Central memory CD8-positive, alpha-beta T cell (primary cell): Measurements from ENCODE around the gene C17orf114.

Source experiments
- ATAC-seq: fragments of 150-1000 bp; cut with Tn5 transposase; replicated peaks from 2 replicates; pipeline ENCODE4 v1.10.0; 2022; ENCODE audit warnings: mild to moderate bottlenecking, moderate FRiP score, moderate number of reproducible peaks; ENCODE audit not compliant: poor library complexity, severe bottlenecking; ENCODE audit errors: extremely low read depth
- DNase-seq, 2 donors: peaks; one replicate each; pipeline ENCODE4 v3.0.0; 2021; ENCODE audit warnings: low spot score in 2 of 2
- H3K27ac Mint-ChIP-seq: one replicate; pipeline ENCODE4 v1.8.0; 2022; ENCODE audit warnings: low read depth, mild to moderate bottlenecking, moderate library complexity, mixed read lengths
- H3K27me3 Mint-ChIP-seq: one replicate; pipeline ENCODE4 v1.8.0; 2022; ENCODE audit warnings: mixed read lengths
- H3K36me3 Mint-ChIP-seq: one replicate; pipeline ENCODE4 v1.8.0; 2022; ENCODE audit warnings: mild to moderate bottlenecking, moderate library complexity, mixed read lengths; ENCODE audit not compliant: insufficient read depth
- H3K4me1 Mint-ChIP-seq: one replicate; pipeline ENCODE4 v1.8.0; 2022; ENCODE audit warnings: mixed read lengths
- H3K4me3 Mint-ChIP-seq: one replicate; pipeline ENCODE4 v1.8.0; 2022; ENCODE audit warnings: mild to moderate bottlenecking, moderate library complexity, mixed read lengths
- H3K9me3 Mint-ChIP-seq: one replicate; pipeline ENCODE4 v1.8.0; 2022; ENCODE audit warnings: mixed read lengths

C17orf114 gene

DNA sequence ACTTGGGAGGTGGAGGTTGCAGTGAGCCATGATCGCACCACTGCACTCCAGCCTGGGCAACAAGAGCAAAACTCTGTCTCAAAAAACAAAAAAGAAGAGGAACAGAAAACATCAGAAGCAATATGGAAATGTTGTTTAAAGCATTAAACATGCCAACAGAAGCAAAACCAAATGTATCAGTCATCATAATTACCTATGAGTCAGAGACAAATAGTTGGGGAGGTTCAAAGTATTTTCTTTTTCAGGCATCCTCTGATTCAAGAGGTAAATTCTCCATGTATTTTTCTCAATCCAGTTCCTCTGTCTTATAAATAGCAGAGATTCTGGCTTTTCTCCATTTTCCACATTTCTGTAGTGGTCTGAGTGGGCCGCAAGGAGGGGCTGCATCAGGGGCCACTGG, 32.5 kb downstream of the C17orf114 start:
- H3K27ac Mint-ChIP-seq, result no peak overlapping the region
- H3K4me3 Mint-ChIP-seq, result no peak overlapping the region
- no peaks in the 10 kb centered on the region for H3K9me3 Mint-ChIP-seq
- H3K4me1 Mint-ChIP-seq, result peaks cover 7% of the 10 kb centered on the region
- no peaks in the 10 kb centered on the region for H3K36me3 Mint-ChIP-seq
- peaks cover 14% of the 10 kb centered on the region for H3K27me3 Mint-ChIP-seq
- DNase-seq (no peak), ATAC-seq (no peak)

DNA sequence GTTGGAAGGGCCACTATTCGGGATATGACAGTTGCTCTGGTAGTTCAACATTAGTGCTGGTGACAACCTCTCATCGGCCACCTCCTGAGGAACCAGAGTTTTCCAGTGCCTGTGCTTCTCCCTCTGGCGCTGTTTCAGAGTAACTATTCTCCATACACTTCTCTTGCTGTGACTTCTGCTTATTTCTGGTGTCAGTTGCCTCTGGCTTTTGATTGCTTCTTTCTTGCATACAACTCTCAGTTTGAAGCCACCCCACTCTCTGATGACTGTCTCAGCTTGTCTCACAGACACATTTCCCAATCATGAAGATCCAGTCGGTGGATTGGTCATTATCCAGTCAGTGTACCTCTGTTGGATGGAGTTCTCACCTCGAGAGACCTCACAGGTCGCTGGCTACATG, 33.8 kb downstream of the C17orf114 start:
- peaks cover 7% of the 10 kb centered on the region for H3K4me1 Mint-ChIP-seq
- H3K27ac Mint-ChIP-seq, result no peak overlapping the region
- ATAC-seq (no peak), DNase-seq (no peak)
- H3K9me3 Mint-ChIP-seq, result no peaks in the 10 kb centered on the region
- peaks cover 14% of the 10 kb centered on the region for H3K27me3 Mint-ChIP-seq
- no peaks in the 10 kb centered on the region for H3K36me3 Mint-ChIP-seq
- H3K4me3 Mint-ChIP-seq, result no peak overlapping the region

DNA sequence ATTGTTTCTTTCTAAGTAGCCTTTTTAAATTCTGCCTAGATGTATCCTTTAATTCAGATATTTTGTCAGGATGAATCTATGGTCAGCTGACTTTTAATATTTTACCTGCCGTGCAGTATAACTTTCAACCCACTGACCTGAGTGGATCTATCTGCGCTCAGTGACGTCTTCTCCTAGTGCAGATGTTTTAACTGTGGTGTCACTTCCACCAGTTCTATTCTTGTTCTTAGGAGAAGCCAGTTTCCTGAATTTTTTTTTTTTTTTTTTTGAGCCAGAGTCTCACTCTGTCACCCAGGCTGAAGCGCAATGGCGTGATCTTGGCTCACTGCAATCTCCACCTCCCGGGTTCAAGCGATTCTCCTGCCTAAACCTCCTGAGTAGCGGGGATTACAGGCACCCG, 35.4 kb downstream of the C17orf114 start:
- DNase-seq (no peak), ATAC-seq (no peak)
- H3K36me3 Mint-ChIP-seq, result no peaks in the 10 kb centered on the region
- no peak overlapping the region for H3K27ac Mint-ChIP-seq
- no peaks in the 10 kb centered on the region for H3K9me3 Mint-ChIP-seq
- peaks cover 14% of the 10 kb centered on the region for H3K27me3 Mint-ChIP-seq
- H3K4me1 Mint-ChIP-seq, result peaks cover 4% of the 10 kb centered on the region
- H3K4me3 Mint-ChIP-seq, result no peak overlapping the region

DNA sequence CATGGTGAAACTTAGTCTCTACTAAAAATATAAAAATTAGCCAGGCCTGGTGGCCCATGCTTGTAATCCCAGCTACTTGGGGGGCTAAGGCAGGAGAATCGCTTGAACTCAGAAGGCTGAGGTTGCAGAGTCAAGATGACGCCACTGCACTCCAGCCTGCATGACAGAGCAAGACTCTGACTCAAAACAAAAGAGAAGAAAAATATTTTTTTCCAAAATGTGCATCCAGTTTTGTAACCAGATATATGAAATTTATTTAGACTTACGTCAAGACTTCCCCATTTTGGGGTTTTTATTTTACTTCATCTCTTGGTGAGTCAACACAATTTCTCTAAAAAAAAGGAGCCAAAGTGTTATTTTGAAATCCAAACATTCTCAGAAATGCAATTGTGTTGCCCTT, 35.9 kb downstream of the C17orf114 start:
- no peak overlapping the region for H3K27ac Mint-ChIP-seq
- no peaks in the 10 kb centered on the region for H3K4me1 Mint-ChIP-seq
- H3K27me3 Mint-ChIP-seq, result peaks cover 14% of the 10 kb centered on the region

DNA sequence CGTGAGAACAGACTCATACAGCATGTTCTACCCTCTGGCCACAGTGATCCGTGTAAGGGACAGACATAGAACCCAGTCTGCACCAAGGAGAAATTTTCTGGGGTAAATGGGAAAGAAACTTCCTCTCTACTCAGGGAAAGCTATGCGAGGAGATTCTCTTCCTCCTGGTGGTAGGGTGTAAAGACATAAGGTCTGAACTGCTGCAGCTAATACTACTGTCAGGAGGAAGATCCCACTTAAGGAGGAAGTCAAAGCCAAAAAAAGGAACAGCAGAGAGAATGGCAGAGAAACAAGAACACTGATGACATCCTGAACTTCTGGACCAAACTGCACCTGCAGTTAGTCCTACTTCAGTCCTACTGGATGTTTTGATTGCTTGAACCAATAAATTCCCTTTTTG, 37.5 kb downstream of the C17orf114 start:
- Mint-ChIP-seq H3K4me3 (no peak overlapping the region), H3K4me1 (no peaks in the 10 kb centered on the region), H3K36me3 (no peaks in the 10 kb centered on the region), H3K27me3 (peaks cover 22% of the 10 kb centered on the region), H3K27ac (no peak overlapping the region), H3K9me3 (no peaks in the 10 kb centered on the region)
- ATAC-seq (no peak), DNase-seq (no peak)

More for the DNA sequence above, 35.9 kb downstream of the C17orf114 start:
- Mint-ChIP-seq H3K36me3 (no peaks in the 10 kb centered on the region), H3K9me3 (no peaks in the 10 kb centered on the region), H3K4me3 (no peak overlapping the region)
- DNase-seq (no peak), ATAC-seq (no peak)

DNA sequence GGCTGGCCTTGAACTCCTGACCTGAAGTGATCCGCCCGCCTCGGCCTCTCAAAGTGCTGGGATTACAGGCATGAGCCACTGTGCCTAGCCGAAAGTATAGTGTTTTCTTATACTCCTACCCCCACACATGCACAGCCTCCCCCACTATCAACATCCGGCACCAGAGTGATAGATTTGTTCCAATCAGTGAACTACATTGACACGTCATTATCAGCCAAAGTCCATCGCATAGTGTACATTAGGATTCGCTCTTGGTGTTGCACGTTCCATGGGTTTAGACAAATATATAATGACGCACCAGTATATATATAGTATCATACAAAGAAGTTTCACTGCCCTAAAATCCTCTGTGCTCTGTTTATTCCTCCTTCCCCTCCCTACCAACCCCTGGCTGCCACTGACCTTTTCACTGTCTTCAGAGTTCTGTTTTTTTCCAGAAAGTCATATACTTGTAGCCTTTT, 42.3 kb downstream of the C17orf114 start:
- Mint-ChIP-seq H3K36me3 (peaks cover 2% of the 10 kb centered on the region), H3K27ac (no peak overlapping the region), H3K27me3 (peaks cover 27% of the 10 kb centered on the region), H3K9me3 (no peaks in the 10 kb centered on the region), H3K4me3 (no peak overlapping the region), H3K4me1 (no peaks in the 10 kb centered on the region)
- DNase-seq, result no peak
- no peak for ATAC-seq

DNA sequence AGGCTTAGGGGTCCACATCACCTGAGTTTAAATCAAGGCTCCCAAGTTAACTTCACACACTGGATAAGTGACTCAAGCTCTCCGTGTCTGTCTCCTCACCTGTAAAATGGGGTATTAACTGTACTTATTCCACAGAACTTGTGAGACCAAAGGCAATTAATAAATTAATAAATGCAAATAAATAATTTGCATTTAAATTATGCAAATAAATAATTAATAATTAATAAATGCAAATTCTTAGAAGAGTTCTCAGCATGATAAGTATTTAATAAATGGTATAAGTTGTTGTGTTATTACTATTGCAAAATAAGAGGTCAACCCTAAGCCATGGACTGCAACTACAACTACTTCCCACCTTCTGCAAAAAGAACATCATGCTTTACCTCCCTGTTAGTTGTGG, 48.7 kb downstream of the C17orf114 start:
- peaks cover 2% of the 10 kb centered on the region for H3K36me3 Mint-ChIP-seq
- H3K4me3 Mint-ChIP-seq, result no peak overlapping the region
- DNase-seq (no peak), ATAC-seq (no peak)
- peaks cover 4% of the 10 kb centered on the region for H3K4me1 Mint-ChIP-seq
- H3K9me3 Mint-ChIP-seq, result no peaks in the 10 kb centered on the region
- peaks cover 73% of the 10 kb centered on the region for H3K27me3 Mint-ChIP-seq
- no peak overlapping the region for H3K27ac Mint-ChIP-seq

DNA sequence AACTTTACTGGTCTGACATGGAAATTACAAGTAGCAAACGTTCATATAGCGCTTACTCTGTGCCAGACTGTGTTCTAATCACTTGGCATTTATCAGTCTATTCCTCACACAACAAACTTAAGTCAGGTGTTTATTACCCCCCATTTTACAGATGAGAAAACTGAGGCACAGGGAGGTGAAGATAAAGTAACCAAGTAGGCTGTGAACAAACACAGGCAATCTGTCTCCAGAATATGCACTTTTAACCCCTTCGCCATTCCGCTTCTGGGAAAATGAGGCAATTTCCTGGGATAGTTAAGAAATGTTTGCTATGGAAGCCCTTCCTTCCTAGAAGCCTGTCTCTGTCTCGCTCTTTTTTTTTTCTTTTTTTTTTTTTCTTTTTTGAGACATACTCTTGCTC, 50.2 kb downstream of the C17orf114 start:
- DNase-seq (no peak), ATAC-seq (no peak)
- Mint-ChIP-seq H3K4me1 (peaks cover 13% of the 10 kb centered on the region), H3K27ac (no peak overlapping the region), H3K27me3 (peaks cover 73% of the 10 kb centered on the region), H3K36me3 (no peaks in the 10 kb centered on the region), H3K9me3 (no peaks in the 10 kb centered on the region), H3K4me3 (no peak overlapping the region)
